ENCODE measurements around the gene CA10. TPM values are rescaled to one million over a fixed set of nuclear protein-coding genes. Genes with fewer than 3 reads are reported as not detected.

CA10 gene
- polyA plus RNA-seq, 4 donors: 0.19 to 0.31 TPM; not detected in 2

DNA sequence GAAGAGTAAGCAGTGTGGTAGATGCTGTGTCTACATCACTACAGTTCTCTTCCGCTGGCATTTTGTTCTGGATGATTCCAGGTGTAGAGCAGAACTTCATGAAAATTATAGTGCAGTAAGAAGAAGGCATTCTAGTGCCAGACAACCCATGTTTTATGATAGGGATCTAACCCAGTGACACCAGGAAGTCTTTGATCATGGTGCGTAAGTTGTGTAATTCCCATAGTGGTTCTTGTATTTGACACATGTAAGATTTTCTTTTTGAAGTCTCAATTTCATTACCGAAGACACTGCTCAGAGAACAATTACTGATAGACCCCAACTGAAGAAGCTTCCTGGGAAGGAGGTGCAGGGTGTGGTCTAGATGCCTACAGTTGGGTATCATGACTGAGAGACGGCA is 356.9 kb downstream of the CA10 start:
- Histone ChIP-seq H3K27me3 (ENCODE audit: control insufficient read depth in 3 of 3, insufficient read depth in 3 of 3, low read length in 3 of 3) (no peaks in the 10 kb centered on the region), H3K36me3 (ENCODE audit: control insufficient read depth in 3 of 3, insufficient read depth in 2 of 3, low read depth in 1 of 3, low read length in 3 of 3) (no peaks in the 10 kb centered on the region), H3K9me3 (ENCODE audit: control insufficient read depth in 2 of 2, insufficient read depth in 1 of 2, low read depth in 1 of 2, low read length in 1 of 2) (peaks cover 0 to 2% of the 10 kb centered on the region in 2 donors), H3K27ac (ENCODE audit: low read depth in 1 of 3, low read length in 2 of 3) (no peak overlapping the region), H3K4me3 (ENCODE audit: low read depth in 1 of 3, low read length in 3 of 3) (no peak overlapping the region), H3K4me1 (ENCODE audit: control insufficient read depth in 3 of 3, insufficient read depth in 2 of 3, low read depth in 1 of 3, low read length in 2 of 3) (no peaks in the 10 kb centered on the region)
- DNase-seq (no peak), FAIRE-seq (no peak)
- WGBS, 3 donors: 82 to 85% (median 84%) methylated on average over 4 of the region's 4 CpGs

DNA sequence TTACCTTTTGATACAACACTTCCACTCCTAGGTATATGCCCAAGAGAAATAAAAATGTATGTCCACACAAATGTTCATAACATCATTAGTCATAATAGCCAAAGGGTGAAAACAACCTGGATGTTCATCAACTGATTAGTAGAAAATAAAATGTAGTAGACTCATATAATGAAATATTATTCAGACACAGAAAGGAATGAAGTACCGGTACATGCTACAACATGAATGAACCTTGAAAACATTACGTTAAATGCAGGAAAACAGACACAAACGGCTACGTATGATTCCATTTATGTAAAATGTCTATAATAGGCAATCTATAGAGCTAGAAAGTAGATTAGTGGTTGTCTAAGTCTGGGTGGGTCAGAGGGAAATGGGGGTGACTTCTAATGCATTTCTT is 358.5 kb downstream of the CA10 start:
- Histone ChIP-seq H3K27ac (ENCODE audit: low read depth in 1 of 3, low read length in 2 of 3) (no peak overlapping the region), H3K27me3 (ENCODE audit: control insufficient read depth in 3 of 3, insufficient read depth in 3 of 3, low read length in 3 of 3) (no peaks in the 10 kb centered on the region), H3K4me1 (ENCODE audit: control insufficient read depth in 3 of 3, insufficient read depth in 2 of 3, low read depth in 1 of 3, low read length in 2 of 3) (no peaks in the 10 kb centered on the region), H3K36me3 (ENCODE audit: control insufficient read depth in 3 of 3, insufficient read depth in 2 of 3, low read depth in 1 of 3, low read length in 3 of 3) (no peaks in the 10 kb centered on the region), H3K4me3 (ENCODE audit: low read depth in 1 of 3, low read length in 3 of 3) (no peak overlapping the region), H3K9me3 (ENCODE audit: control insufficient read depth in 2 of 2, insufficient read depth in 1 of 2, low read depth in 1 of 2, low read length in 1 of 2) (peaks cover 0 to 2% of the 10 kb centered on the region in 2 donors)
- FAIRE-seq (no peak), DNase-seq (no peak)
- WGBS, 3 donors: 87 to 96% (median 92%) methylated on average over 4 of the region's 4 CpGs

DNA sequence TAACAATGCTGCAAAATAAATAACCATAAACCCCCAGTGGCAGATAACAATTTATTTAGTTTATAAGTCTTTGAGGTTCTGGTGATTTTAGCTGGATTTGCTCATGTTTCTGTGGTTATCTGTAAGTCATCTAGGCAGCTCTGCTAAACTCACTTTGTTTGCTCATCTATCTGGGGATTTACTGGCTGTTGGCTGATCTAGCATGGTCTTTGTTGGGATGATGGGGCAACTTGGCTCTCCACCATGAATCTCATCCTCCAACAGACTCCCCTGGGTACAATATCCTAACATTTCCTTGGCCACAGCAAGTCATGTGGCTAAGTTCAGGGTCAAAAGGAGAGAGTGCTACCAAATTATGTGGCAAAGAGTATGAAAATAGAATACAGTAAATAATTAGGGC is 359.3 kb downstream of the CA10 start:
- H3K27me3 ChIP-seq (ENCODE audit: control insufficient read depth in 3 of 3, insufficient read depth in 3 of 3, low read length in 3 of 3): no peaks in the 10 kb centered on the region
- no peaks in the 10 kb centered on the region for H3K4me1 ChIP-seq (ENCODE audit: control insufficient read depth in 3 of 3, insufficient read depth in 2 of 3, low read depth in 1 of 3, low read length in 2 of 3)
- H3K36me3 ChIP-seq (ENCODE audit: control insufficient read depth in 3 of 3, insufficient read depth in 2 of 3, low read depth in 1 of 3, low read length in 3 of 3): no peaks in the 10 kb centered on the region
- peaks cover 0 to 2% of the 10 kb centered on the region in 2 donors for H3K9me3 ChIP-seq (ENCODE audit: control insufficient read depth in 2 of 2, insufficient read depth in 1 of 2, low read depth in 1 of 2, low read length in 1 of 2)
- no peak overlapping the region for H3K27ac ChIP-seq (ENCODE audit: low read depth in 1 of 3, low read length in 2 of 3)
- DNase-seq (no peak), FAIRE-seq (no peak)
- H3K4me3 ChIP-seq (ENCODE audit: low read depth in 1 of 3, low read length in 3 of 3): no peak overlapping the region

DNA sequence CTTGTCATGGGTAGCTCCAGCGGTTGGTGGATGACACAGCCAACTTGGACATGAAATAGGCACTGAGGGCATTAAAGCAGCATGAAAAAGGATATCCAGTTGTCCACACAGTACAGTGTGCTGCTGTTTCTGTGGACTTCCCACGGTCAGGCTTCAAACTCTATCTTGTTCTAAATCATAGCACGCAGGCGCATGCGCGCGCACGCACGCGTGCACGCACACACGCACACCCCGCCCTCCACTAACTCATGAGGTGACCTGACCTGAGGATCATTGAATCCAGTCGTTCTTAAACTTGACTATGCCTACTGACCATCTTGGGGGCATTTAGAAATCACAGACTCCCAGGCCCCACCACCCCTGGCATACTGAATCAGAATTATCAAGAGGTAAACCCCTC is 361.4 kb downstream of the CA10 start:
- Histone ChIP-seq H3K36me3 (ENCODE audit: control insufficient read depth in 3 of 3, insufficient read depth in 2 of 3, low read depth in 1 of 3, low read length in 3 of 3) (no peaks in the 10 kb centered on the region), H3K27me3 (ENCODE audit: control insufficient read depth in 3 of 3, insufficient read depth in 3 of 3, low read length in 3 of 3) (no peaks in the 10 kb centered on the region), H3K4me3 (ENCODE audit: low read depth in 1 of 3, low read length in 3 of 3) (no peak overlapping the region), H3K9me3 (ENCODE audit: control insufficient read depth in 2 of 2, insufficient read depth in 1 of 2, low read depth in 1 of 2, low read length in 1 of 2) (peaks cover 0 to 2% of the 10 kb centered on the region in 2 donors), H3K4me1 (ENCODE audit: control insufficient read depth in 3 of 3, insufficient read depth in 2 of 3, low read depth in 1 of 3, low read length in 2 of 3) (no peaks in the 10 kb centered on the region), H3K27ac (ENCODE audit: low read depth in 1 of 3, low read length in 2 of 3) (no peak overlapping the region)
- no peak for FAIRE-seq
- WGBS, 3 donors: 90 to 97% (median 93%) methylated on average over 14 of the region's 14 CpGs
- no peak for DNase-seq

DNA sequence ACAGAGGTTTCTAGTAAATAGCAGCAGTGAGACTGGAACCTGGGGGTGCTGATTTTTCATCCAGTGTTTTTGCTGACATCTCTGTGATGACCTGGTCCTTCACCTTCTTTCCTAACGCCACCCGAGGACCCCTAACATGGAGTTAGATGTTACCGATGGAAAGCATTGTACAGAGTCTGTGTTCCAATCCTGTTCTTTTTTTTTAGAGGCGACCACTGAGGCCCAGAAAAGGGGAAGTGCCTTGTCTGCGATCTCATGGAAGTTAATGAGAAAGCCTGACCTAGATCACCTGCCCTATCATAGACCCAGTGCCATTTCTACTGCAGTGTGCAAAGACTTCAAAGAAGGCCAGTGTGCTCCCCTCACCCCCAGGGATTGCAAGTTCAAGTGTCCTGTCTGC is 362.5 kb downstream of the CA10 start:
- peaks cover 0 to under 1% of the 10 kb centered on the region in 2 donors for H3K9me3 ChIP-seq (ENCODE audit: control insufficient read depth in 2 of 2, insufficient read depth in 1 of 2, low read depth in 1 of 2, low read length in 1 of 2)
- no peak for FAIRE-seq
- H3K4me3 ChIP-seq (ENCODE audit: low read depth in 1 of 3, low read length in 3 of 3): no peak overlapping the region
- H3K4me1 ChIP-seq (ENCODE audit: control insufficient read depth in 3 of 3, insufficient read depth in 2 of 3, low read depth in 1 of 3, low read length in 2 of 3): no peaks in the 10 kb centered on the region
- no peak for DNase-seq
- H3K27me3 ChIP-seq (ENCODE audit: control insufficient read depth in 3 of 3, insufficient read depth in 3 of 3, low read length in 3 of 3): no peaks in the 10 kb centered on the region
- H3K27ac ChIP-seq (ENCODE audit: low read depth in 1 of 3, low read length in 2 of 3): no peak overlapping the region
- H3K36me3 ChIP-seq (ENCODE audit: control insufficient read depth in 3 of 3, insufficient read depth in 2 of 3, low read depth in 1 of 3, low read length in 3 of 3): no peaks in the 10 kb centered on the region
- WGBS, 3 donors: 86 to 89% (median 87%) methylated on average over 5 of the region's 5 CpGs

DNA sequence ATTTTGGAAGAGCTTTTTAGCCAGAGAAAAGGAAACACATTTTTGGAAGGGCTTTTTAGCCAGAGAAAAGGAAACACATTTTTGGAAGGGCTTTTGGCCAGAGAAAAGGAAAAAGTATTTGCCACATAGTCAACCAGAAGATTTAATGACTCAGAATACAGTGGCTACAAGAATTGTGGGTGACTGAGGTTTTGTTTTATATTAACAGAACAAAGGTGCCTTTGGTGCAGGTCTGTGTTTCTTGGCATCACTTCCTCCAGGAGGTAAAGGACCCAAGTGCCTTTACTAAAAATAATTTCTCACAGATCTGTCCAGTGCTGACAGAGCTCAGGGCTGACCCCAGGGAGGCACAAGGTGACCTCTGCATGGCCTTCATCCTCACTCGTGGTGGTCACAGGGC is 363.1 kb downstream of the CA10 start:
- no peaks in the 10 kb centered on the region for H3K4me1 ChIP-seq (ENCODE audit: control insufficient read depth in 3 of 3, insufficient read depth in 2 of 3, low read depth in 1 of 3, low read length in 2 of 3)
- H3K9me3 ChIP-seq (ENCODE audit: control insufficient read depth in 2 of 2, insufficient read depth in 1 of 2, low read depth in 1 of 2, low read length in 1 of 2): no peaks in the 10 kb centered on the region
- no peak overlapping the region for H3K4me3 ChIP-seq (ENCODE audit: low read depth in 1 of 3, low read length in 3 of 3)
- H3K27me3 ChIP-seq (ENCODE audit: control insufficient read depth in 3 of 3, insufficient read depth in 3 of 3, low read length in 3 of 3): no peaks in the 10 kb centered on the region
- no peak overlapping the region for H3K27ac ChIP-seq (ENCODE audit: low read depth in 1 of 3, low read length in 2 of 3)
- DNase-seq (no peak), FAIRE-seq (no peak)
- 41 to 67% (median 42%) methylated on average over 1 of the region's 1 CpG for WGBS, 3 donors
- no peaks in the 10 kb centered on the region for H3K36me3 ChIP-seq (ENCODE audit: control insufficient read depth in 3 of 3, insufficient read depth in 2 of 3, low read depth in 1 of 3, low read length in 3 of 3)

DNA sequence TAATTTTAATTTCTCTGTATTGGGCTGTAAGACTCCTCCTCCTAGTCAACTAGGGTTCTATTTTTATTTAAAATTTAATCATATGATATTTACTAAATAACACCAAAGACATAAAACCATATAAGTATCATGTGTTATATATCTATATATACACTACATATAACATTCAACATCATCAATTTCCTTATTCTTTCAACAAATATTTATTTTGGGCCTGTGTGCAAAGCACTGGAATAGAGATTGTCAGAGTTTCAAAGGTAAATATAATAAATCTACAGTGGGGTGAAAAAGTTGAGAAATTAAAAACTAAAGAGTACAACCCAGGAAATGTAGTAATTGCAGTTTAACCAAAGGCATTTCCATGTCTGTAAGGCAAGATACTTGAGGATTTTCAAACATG is 364.0 kb downstream of the CA10 start:
- Histone ChIP-seq H3K27ac (ENCODE audit: low read depth in 1 of 3, low read length in 2 of 3) (no peak overlapping the region), H3K27me3 (ENCODE audit: control insufficient read depth in 3 of 3, insufficient read depth in 3 of 3, low read length in 3 of 3) (no peaks in the 10 kb centered on the region), H3K4me3 (ENCODE audit: low read depth in 1 of 3, low read length in 3 of 3) (no peak overlapping the region), H3K4me1 (ENCODE audit: control insufficient read depth in 3 of 3, insufficient read depth in 2 of 3, low read depth in 1 of 3, low read length in 2 of 3) (no peaks in the 10 kb centered on the region), H3K36me3 (ENCODE audit: control insufficient read depth in 3 of 3, insufficient read depth in 2 of 3, low read depth in 1 of 3, low read length in 3 of 3) (no peaks in the 10 kb centered on the region), H3K9me3 (ENCODE audit: control insufficient read depth in 2 of 2, insufficient read depth in 1 of 2, low read depth in 1 of 2, low read length in 1 of 2) (no peaks in the 10 kb centered on the region)
- FAIRE-seq: no peak
- no peak for DNase-seq

DNA sequence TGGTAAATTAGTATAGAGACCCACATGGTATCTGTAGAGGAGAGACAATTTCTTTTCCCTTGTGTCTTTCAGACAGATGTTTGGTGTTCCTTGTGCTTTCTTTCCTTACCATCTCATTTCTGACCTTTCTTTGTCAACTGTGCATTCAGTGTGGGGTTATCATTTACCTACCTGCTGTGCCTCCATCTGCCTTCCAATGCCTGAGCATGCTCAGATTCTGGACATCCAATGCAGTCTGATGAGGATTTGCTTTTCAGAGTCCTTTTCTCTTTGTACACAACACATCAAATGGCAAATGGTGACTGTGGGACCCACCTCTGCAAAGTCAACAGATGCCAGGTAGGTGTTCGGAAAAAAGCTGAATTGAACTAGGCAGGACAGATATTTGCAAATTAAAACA is 364.8 kb downstream of the CA10 start:
- no peaks in the 10 kb centered on the region for H3K9me3 ChIP-seq (ENCODE audit: control insufficient read depth in 2 of 2, insufficient read depth in 1 of 2, low read depth in 1 of 2, low read length in 1 of 2)

DNA sequence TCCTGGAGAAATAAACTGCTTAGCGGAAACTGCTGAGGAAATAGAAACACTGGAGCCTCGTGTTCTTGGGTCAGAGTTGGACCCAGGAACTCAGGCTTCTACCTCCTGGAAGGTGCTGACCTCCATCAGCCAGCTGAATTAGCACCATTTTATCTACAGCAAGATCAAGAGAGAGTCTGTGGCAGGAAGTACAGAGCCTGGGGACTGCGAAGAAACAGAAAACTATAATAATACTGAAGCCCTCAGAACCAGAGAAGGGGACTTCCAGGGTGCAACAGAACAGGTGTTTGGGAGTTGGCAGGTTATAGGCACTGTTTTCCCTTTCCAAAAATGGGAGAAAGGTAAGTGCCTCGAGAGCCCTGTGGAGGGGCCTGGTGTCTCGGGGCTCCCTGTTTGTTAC is 379.7 kb downstream of the CA10 start:
- H3K4me3 ChIP-seq (ENCODE audit: low read depth in 1 of 3, low read length in 3 of 3): no peak overlapping the region
- 67 to 76% (median 71%) methylated on average over 5 of the region's 5 CpGs for WGBS, 3 donors
- H3K27me3 ChIP-seq (ENCODE audit: control insufficient read depth in 3 of 3, insufficient read depth in 3 of 3, low read length in 3 of 3): no peaks in the 10 kb centered on the region
- H3K4me1 ChIP-seq (ENCODE audit: control insufficient read depth in 3 of 3, insufficient read depth in 2 of 3, low read depth in 1 of 3, low read length in 2 of 3): no peaks in the 10 kb centered on the region
- H3K36me3 ChIP-seq (ENCODE audit: control insufficient read depth in 3 of 3, insufficient read depth in 2 of 3, low read depth in 1 of 3, low read length in 3 of 3): no peaks in the 10 kb centered on the region
- no peak overlapping the region for H3K27ac ChIP-seq (ENCODE audit: low read depth in 1 of 3, low read length in 2 of 3)
- FAIRE-seq (no peak), DNase-seq (no peak)
- H3K9me3 ChIP-seq (ENCODE audit: control insufficient read depth in 2 of 2, insufficient read depth in 1 of 2, low read depth in 1 of 2, low read length in 1 of 2): no peaks in the 10 kb centered on the region

More for the DNA sequence above, 364.8 kb downstream of the CA10 start:
- no peak for FAIRE-seq
- no peak overlapping the region for H3K27ac ChIP-seq (ENCODE audit: low read depth in 1 of 3, low read length in 2 of 3)
- no peak for DNase-seq
- H3K4me3 ChIP-seq (ENCODE audit: low read depth in 1 of 3, low read length in 3 of 3): no peak overlapping the region
- no peaks in the 10 kb centered on the region for H3K4me1 ChIP-seq (ENCODE audit: control insufficient read depth in 3 of 3, insufficient read depth in 2 of 3, low read depth in 1 of 3, low read length in 2 of 3)
- H3K27me3 ChIP-seq (ENCODE audit: control insufficient read depth in 3 of 3, insufficient read depth in 3 of 3, low read length in 3 of 3): no peaks in the 10 kb centered on the region
- WGBS, 3 donors: 78 to 96% (median 94%) methylated on average over 1 of the region's 1 CpG
- no peaks in the 10 kb centered on the region for H3K36me3 ChIP-seq (ENCODE audit: control insufficient read depth in 3 of 3, insufficient read depth in 2 of 3, low read depth in 1 of 3, low read length in 3 of 3)
